ENCODE measurements around the gene PIK3CB. TPM values are rescaled to one million over a fixed set of nuclear protein-coding genes. Genes with fewer than 3 reads are reported as not detected.
A peak's percentile ranks its signal among the peaks of the same experiment; 100 is the strongest.

The PIK3CB gene
- total RNA-seq, 1 experiment from 2014 or later: 73.9 TPM

GRCh38 chr3:138879541-138880380 lies 45.0 kb upstream of the PIK3CB start:
- H3K27me3 ChIP-seq (ENCODE audit: control insufficient read depth, insufficient read depth, low read length): no peaks in the 10 kb centered on the region
- H3K36me3 ChIP-seq (ENCODE audit: control insufficient read depth, insufficient read depth, low read length): no peaks in the 10 kb centered on the region
- no peaks in the 10 kb centered on the region for H3K4me1 ChIP-seq (ENCODE audit: control insufficient read depth, insufficient read depth, low read length)
- DNase-seq (ENCODE audit: low read depth, low spot score) (no peak), ATAC-seq (0 out of 2 replicates have a peak, but pooled peaks have one; percentile 44)
- H3K4me3 ChIP-seq (ENCODE audit: low read depth in 2 of 2, low read length in 2 of 2): no peak overlapping the region
- H3K9me3 ChIP-seq (ENCODE audit: control insufficient read depth, insufficient read depth, low read depth, low read length): peaks cover 4% of the 10 kb centered on the region; the same call in 1 of the 2 replicates
- ChIA-PET POLR2A (interaction anchor here (0.6 to 0.7 kb wide), 2 partner anchors 22 to 37 kb away, joined by 5 to 6 read pairs; no protein-coding TSS in a partner anchor), CTCF (no interaction called here)
- TF ChIP-seq REST (IDR thresholded peaks at IDR 0.05; ENCODE audit: insufficient read depth in 1 of 2, low read depth in 2 of 2, low read length in 1 of 2) (no peak), TCF7L2 (IDR thresholded peaks at IDR 0.05; ENCODE audit: low read depth, low read length) (no peak), POLR2AphosphoS5 (IDR thresholded peaks at IDR 0.05; ENCODE audit: low read depth, low read length) (no peak), CTCF (IDR thresholded peaks at IDR 0.05) (no peak), SIN3A (IDR thresholded peaks at IDR 0.05; ENCODE audit: borderline replicate concordance, insufficient read depth, low read depth, low read length) (no peak)
- in situ Hi-C loops (cut with HindIII; ENCODE audit: low pct_unique_long_range_greater_than_20kb, low sequenced_read_pairs): no loop called here
- no TSS peak for BruUV-seq (replicated peaks)
- no peak overlapping the region for H3K27ac ChIP-seq (ENCODE audit: low read length)
- intact Hi-C loops (cut with micrococcal nuclease; ENCODE audit: unreplicated experiment): no loop called here

- ChIA-PET POLR2A (interaction anchor here (0.6 kb wide), 1 partner anchor 280 kb away, joined by 10 read pairs; no protein-coding TSS in a partner anchor), CTCF (interaction anchor here (0.6 kb wide), 1 partner anchor 295 kb away, joined by 11 read pairs; no protein-coding TSS in a partner anchor)
- in situ Hi-C loops (cut with HindIII; ENCODE audit: low pct_unique_long_range_greater_than_20kb, low sequenced_read_pairs) (no loop called here), intact Hi-C loops (cut with micrococcal nuclease; ENCODE audit: unreplicated experiment) (no loop called here)
- no peaks in the 10 kb centered on the region for H3K36me3 ChIP-seq (ENCODE audit: control insufficient read depth, insufficient read depth, low read length)
- peaks cover 9% of the 10 kb centered on the region; the same call in 1 of the 2 replicates for H3K9me3 ChIP-seq (ENCODE audit: control insufficient read depth, insufficient read depth, low read depth, low read length)
- no peak for DNase-seq (ENCODE audit: low read depth, low spot score)
- no peak overlapping the region for H3K27ac ChIP-seq (ENCODE audit: low read length)
- BruUV-seq (replicated peaks): no TSS peak
- H3K4me1 ChIP-seq (ENCODE audit: control insufficient read depth, insufficient read depth, low read length): no peaks in the 10 kb centered on the region
- no peaks in the 10 kb centered on the region for H3K27me3 ChIP-seq (ENCODE audit: control insufficient read depth, insufficient read depth, low read length)
- no peak for ATAC-seq
- H3K4me3 ChIP-seq (ENCODE audit: low read depth in 2 of 2, low read length in 2 of 2): no peak overlapping the region
- no peak for TF ChIP-seq REST (IDR thresholded peaks at IDR 0.05; ENCODE audit: insufficient read depth in 1 of 2, low read depth in 2 of 2, low read length in 1 of 2)
- no peak for TF ChIP-seq POLR2AphosphoS5 (IDR thresholded peaks at IDR 0.05; ENCODE audit: low read depth, low read length)
- TF ChIP-seq CTCF (IDR thresholded peaks at IDR 0.05): no peak
- TF ChIP-seq TCF7L2 (IDR thresholded peaks at IDR 0.05; ENCODE audit: low read depth, low read length): no peak
- no peak for TF ChIP-seq SIN3A (IDR thresholded peaks at IDR 0.05; ENCODE audit: borderline replicate concordance, insufficient read depth, low read depth, low read length)
Measured at GRCh38 chr3:138877226-138877625, 42.5 kb upstream of the PIK3CB start.
